ENCODE measurements around the gene IFT74. TPM values are rescaled to one million over a fixed set of nuclear protein-coding genes. Genes with fewer than 3 reads are reported as not detected.
A peak's percentile ranks its signal among the peaks of the same experiment; 100 is the strongest.

IFT74 gene
- total RNA-seq, result 7.9 and 9.5 TPM in 2 replicates

DNA sequence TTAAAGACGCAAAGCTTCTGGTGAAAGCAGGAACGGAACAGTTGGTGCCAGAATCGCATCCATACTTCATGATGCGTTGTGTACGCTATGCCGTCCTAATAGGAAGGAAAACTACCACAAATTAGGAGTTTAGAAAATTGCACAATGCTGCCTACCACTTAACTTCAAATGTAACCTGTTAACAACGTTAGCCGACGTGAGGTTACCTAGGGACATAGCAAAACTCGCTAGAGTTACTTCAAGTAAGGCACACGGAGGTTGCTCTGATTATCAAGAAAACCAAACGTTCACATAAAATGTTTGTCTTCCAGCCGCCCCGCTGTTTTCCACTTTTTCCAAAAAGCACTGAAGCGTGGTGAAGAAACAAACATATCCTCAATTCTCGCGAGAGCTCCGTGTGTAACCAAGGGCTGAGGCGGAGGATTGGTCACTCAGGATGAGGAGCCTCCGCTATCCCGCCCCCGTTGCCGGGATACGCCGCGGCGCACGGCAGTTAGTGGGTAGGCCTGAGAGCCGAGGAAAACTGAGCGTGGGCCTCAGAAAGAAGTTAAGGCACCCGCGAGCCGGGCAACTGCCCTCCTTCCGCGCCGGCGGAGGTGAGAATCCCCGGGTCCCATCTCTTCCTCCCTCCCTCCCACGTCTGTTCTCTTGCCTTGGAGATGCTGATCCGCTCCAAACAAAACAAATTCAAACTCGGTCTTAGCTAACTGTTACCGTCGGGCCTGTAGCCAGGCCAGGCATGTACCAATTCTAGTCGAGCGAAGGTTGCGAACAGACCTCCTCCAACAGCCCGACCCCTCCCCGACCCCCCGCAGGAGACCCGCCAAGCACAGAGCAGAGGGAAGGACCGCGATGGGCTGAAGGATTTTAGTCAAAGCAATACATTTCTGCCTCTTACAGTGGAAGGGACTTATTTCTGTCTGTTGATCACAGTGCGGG is at the start of gene IFT74:
Gene IFT74 (plus strand): TSS at position 492 of the 939 bp plus-strand sequence. CDS start 5,556 bp downstream, outside the sequence.
- Mint-ChIP-seq H3K27me3 (ENCODE audit: insufficient read depth) (no peaks in the 10 kb centered on the region), H3K27ac (peak within 1 kb of the TSS; percentile 90), H3K36me3 (ENCODE audit: low read depth) (no peaks in the 10 kb centered on the region), H3K9me3 (no peaks in the 10 kb centered on the region), H3K4me1 (ENCODE audit: low read depth) (peaks cover 40% of the 10 kb centered on the region), H3K4me3 (peak within 1 kb of the TSS; percentile 89)
- DNase-seq (ENCODE audit: low spot score), result peak; percentile 94
- intact Hi-C loops (cut with micrococcal nuclease), result loop anchor here (1.0 to 2.0 kb wide), 4 partner anchors 9 to 617 kb away; partner anchors contain the start of genes C9orf72, CAAP1 and PLAA

DNA sequence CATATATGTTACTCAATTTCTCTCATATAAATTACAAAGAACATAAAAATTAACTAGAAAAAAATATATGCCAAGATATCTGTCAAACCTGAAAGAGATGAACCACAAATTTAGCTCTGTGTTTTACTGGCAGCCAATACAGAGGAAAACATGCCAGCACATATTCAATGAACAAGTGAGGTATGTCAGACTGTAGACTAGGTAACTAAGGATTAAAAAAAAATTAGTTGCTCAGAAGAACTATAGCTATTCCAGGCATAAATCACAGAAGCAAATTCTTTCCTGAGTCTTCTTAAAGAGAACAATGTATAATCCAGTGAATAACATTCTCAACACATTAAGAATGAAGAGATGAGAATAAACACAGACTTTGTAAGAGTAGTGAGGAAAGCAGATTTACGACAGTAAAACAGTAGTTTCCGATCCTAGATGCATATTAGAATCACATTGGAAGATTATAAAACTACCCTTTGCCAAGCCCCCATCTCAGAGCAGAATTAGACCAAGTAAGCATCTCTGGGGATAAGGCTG is 43.0 kb upstream of the IFT74 start:
- DNase-seq (ENCODE audit: low spot score), result no peak
- no peak overlapping the region for H3K4me3 Mint-ChIP-seq
- intact Hi-C loops (cut with micrococcal nuclease), result no loop called here
- no peak overlapping the region for H3K27ac Mint-ChIP-seq
- H3K36me3 Mint-ChIP-seq (ENCODE audit: low read depth), result peaks cover 35% of the 10 kb centered on the region
- no peaks in the 10 kb centered on the region for H3K27me3 Mint-ChIP-seq (ENCODE audit: insufficient read depth)
- H3K9me3 Mint-ChIP-seq, result no peaks in the 10 kb centered on the region
- H3K4me1 Mint-ChIP-seq (ENCODE audit: low read depth), result no peaks in the 10 kb centered on the region

DNA sequence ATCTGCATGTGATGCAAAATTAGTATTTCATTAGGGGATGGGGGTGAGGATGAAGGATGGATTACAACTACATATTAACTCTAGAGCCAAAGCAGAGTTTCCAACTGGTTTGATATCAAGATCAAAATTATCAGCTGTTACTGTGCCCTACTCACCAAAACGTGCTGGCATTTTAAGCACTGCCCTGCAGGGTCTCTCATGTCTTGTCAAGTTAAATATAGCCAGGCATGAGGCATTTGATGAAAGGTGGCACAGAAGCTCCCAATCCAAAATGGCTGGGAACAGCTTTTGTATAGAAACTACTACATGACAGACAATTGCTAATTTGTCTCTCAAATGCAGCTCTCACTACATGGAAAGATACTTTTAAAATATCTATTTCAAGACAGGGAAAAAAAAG is 36.5 kb upstream of the IFT74 start:
- no peaks in the 10 kb centered on the region for H3K9me3 Mint-ChIP-seq
- intact Hi-C loops (cut with micrococcal nuclease), result no loop called here
- no peak for DNase-seq (ENCODE audit: low spot score)
- no peaks in the 10 kb centered on the region for H3K4me1 Mint-ChIP-seq (ENCODE audit: low read depth)
- H3K36me3 Mint-ChIP-seq (ENCODE audit: low read depth), result peaks cover 67% of the 10 kb centered on the region
- H3K4me3 Mint-ChIP-seq, result no peak overlapping the region
- no peak overlapping the region for H3K27ac Mint-ChIP-seq
- no peaks in the 10 kb centered on the region for H3K27me3 Mint-ChIP-seq (ENCODE audit: insufficient read depth)

DNA sequence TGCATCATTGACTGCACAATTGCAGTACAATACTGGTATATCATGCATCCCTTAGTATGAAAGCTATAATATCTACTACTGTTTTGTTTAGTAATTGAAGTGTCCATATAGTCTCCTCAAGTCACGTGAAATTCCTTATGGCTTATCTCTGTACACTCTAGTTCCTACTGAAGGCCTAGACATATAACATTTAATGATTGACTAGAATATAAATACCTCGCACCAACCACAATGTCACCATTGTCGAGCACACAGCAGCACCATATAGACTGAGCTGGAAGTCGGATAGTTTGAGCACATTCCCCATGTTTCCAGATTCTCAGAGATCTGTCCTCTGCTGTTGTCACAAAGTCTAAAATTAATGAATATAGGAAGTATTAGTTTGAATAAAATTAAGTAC is 30.6 kb upstream of the IFT74 start:
- intact Hi-C loops (cut with micrococcal nuclease), result no loop called here
- no peaks in the 10 kb centered on the region for H3K9me3 Mint-ChIP-seq
- H3K4me1 Mint-ChIP-seq (ENCODE audit: low read depth), result no peaks in the 10 kb centered on the region
- H3K27ac Mint-ChIP-seq, result no peak overlapping the region
- H3K4me3 Mint-ChIP-seq, result no peak overlapping the region
- no peak for DNase-seq (ENCODE audit: low spot score)
- H3K27me3 Mint-ChIP-seq (ENCODE audit: insufficient read depth), result no peaks in the 10 kb centered on the region
- peaks cover 49% of the 10 kb centered on the region for H3K36me3 Mint-ChIP-seq (ENCODE audit: low read depth)

DNA sequence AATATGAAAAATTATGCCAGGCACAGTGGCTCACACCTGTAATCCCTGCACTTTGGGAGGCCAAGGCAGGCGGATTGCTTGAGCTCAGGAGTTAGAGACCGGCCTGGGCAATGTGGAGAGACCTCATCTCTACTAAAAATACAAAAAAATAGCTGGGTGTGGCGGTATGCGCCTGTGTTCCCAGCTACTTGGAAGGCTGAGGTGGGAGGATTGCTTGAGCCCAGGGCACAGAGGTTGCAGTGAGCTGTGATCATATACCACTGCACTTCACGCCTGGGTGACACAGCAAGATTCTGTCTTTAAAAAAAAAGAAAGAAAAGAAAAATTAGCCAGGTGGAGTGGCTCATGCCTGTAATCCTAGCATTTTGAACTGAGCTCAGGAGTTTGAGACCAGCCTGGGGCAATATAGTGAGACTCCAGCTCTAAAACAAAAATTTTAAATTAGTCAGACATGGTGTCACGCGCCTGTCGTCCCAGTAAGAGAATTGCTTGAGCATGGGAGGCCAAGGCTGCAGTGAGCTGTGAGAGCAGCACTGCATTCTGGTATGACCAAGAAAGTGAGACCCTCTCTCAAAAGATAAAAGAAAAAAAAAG is 27.2 kb upstream of the IFT74 start:
- intact Hi-C loops (cut with micrococcal nuclease), result no loop called here
- H3K27me3 Mint-ChIP-seq (ENCODE audit: insufficient read depth), result no peaks in the 10 kb centered on the region
- no peaks in the 10 kb centered on the region for H3K9me3 Mint-ChIP-seq
- no peaks in the 10 kb centered on the region for H3K4me1 Mint-ChIP-seq (ENCODE audit: low read depth)
- DNase-seq (ENCODE audit: low spot score), result no peak
- H3K27ac Mint-ChIP-seq, result no peak overlapping the region
- H3K36me3 Mint-ChIP-seq (ENCODE audit: low read depth), result peaks cover 25% of the 10 kb centered on the region
- no peak overlapping the region for H3K4me3 Mint-ChIP-seq

DNA sequence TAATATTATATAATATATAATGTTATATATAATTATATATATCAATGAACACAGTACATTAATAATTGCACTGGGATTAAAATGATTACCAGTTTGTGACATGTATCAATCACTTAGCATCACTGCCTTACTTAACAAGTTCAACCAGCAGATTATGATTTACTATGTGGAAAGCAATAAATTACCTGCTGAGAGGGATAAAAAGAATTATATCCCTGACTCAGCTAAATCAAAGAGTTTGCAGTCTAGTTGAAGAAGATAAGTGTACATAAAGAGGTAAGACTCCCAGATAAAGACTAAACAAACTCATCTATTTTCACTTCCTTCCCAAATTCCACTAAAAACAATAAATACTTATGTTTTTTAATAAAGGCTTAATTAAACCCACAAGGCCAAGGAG is 20.4 kb upstream of the IFT74 start:
- intact Hi-C loops (cut with micrococcal nuclease), result no loop called here
- Mint-ChIP-seq H3K27me3 (ENCODE audit: insufficient read depth) (no peaks in the 10 kb centered on the region), H3K9me3 (peaks cover 7% of the 10 kb centered on the region), H3K27ac (no peak overlapping the region), H3K4me3 (no peak overlapping the region), H3K36me3 (ENCODE audit: low read depth) (peaks cover 26% of the 10 kb centered on the region), H3K4me1 (ENCODE audit: low read depth) (peaks cover 34% of the 10 kb centered on the region)
- no peak for DNase-seq (ENCODE audit: low spot score)

DNA sequence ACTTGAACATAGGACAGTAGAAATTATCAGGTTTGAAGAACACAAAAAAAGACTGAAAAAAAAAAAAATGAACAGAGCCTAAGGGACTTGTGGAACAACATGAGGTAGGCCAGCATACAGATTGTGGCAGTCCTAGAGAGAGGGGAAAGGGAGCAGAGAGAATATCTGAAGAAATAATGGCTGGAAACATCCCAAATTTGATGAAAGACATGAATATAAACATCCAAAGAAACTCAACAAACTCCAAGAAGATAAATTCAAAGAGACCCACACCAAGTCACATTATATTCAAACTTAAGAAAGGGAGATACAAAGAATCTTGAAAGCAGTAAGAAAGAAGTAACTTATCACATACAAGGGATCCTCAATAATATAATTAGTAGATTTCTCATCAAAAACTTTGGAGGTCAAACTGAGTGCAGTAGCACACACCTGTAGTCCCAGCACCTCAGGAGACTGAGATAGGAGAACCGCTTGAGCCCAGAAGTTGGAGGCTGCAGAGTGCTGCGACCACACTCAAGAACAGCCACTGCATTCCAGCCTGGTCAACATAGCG is 18.3 kb upstream of the IFT74 start:
- intact Hi-C loops (cut with micrococcal nuclease), result loop anchor here (1.0 kb wide), 1 partner anchor 7 kb away; no protein-coding TSS in a partner anchor
- Mint-ChIP-seq H3K27me3 (ENCODE audit: insufficient read depth) (no peaks in the 10 kb centered on the region), H3K4me1 (ENCODE audit: low read depth) (peaks cover 49% of the 10 kb centered on the region), H3K4me3 (no peak overlapping the region), H3K27ac (no peak overlapping the region), H3K36me3 (ENCODE audit: low read depth) (peaks cover 31% of the 10 kb centered on the region), H3K9me3 (peaks cover 7% of the 10 kb centered on the region)
- DNase-seq (ENCODE audit: low spot score), result no peak

DNA sequence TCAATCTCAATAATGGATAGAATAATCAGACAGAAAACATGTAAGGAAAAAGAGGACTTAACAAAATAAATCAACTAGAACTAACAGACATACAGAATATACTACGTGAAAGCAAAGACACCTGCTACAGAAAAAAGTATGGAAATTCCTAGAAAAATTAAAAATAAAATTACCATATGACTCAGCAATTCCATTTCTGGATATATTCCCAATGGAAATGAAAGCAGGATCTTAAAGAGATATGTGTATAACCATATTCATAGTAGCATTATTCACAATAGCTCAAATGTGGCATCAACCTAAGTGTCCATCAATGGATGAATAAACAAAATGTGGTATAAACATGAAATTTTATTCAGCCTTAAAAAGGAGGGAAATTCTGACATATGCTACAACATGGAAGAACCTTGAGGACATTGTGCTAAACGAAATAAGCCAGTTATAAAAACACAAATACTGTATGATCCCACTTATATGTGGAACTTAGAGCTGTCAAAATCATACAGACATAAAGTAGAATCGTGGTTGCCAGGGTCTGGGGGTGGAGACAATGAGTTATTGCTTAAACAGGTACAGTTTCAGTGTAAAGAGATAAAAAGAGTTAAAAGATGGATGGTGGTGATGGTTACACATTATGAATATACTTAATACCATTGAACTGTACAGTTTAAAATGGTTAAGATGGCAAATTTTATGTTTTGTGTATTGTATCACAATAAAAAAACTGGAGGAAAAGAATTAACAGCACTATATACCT is 16.1 kb upstream of the IFT74 start:
- no peak for DNase-seq (ENCODE audit: low spot score)
- peaks cover 34% of the 10 kb centered on the region for H3K36me3 Mint-ChIP-seq (ENCODE audit: low read depth)
- no peak overlapping the region for H3K4me3 Mint-ChIP-seq
- H3K9me3 Mint-ChIP-seq, result peaks cover 7% of the 10 kb centered on the region
- intact Hi-C loops (cut with micrococcal nuclease), result loop anchor here (2.0 kb wide), 1 partner anchor 17 kb away; the partner anchor contains the start of gene IFT74
- H3K4me1 Mint-ChIP-seq (ENCODE audit: low read depth), result peaks cover 68% of the 10 kb centered on the region
- H3K27ac Mint-ChIP-seq, result peak overlapping the region; percentile 14
- H3K27me3 Mint-ChIP-seq (ENCODE audit: insufficient read depth), result no peaks in the 10 kb centered on the region

DNA sequence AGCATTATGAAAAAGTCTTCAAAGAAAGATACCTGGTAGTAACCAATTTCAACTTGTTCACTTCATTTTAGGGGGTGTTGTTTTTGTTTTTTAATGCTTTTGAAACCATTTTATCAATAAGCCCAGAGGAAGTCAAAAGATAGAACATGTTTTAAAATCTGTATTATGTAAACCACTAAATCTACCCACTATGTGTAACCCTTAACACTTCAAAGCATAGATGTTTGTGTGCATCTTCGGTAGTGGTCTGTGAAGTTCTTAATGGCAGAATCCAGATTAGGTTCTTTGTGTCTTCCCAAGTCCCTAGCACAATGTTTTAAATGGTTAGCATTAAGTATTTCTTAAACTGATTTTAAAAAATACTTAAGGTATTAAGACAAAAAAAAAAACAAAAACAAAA is 15.4 kb upstream of the IFT74 start:
- H3K27ac Mint-ChIP-seq, result peak overlapping the region; percentile 50
- intact Hi-C loops (cut with micrococcal nuclease), result loop anchor here (2.0 kb wide), 1 partner anchor 16 kb away; the partner anchor contains the start of gene IFT74

DNA sequence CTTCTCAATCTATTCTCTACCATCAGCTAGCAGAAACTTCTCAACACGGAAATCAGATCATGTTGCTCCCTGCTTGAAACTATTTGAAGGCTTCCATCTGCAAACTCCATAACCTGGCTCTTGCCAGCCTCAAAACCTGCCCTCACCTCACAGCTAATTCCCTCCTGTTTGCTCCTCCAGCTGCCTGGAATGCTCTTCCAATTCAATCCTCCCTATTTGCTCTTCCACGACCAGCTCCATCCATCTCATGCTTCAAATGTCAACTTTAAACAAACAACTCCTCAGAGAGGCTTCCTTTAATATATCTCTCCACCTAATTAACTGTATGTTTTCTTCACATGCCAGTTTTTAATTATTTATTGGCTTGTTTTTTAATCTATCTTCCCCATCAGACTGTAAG is 10.6 kb upstream of the IFT74 start:
- H3K27ac Mint-ChIP-seq, result peak overlapping the region; percentile 100
- peaks cover 23% of the 10 kb centered on the region for H3K36me3 Mint-ChIP-seq (ENCODE audit: low read depth)
- peaks cover 62% of the 10 kb centered on the region for H3K4me1 Mint-ChIP-seq (ENCODE audit: low read depth)
- no peaks in the 10 kb centered on the region for H3K27me3 Mint-ChIP-seq (ENCODE audit: insufficient read depth)
- intact Hi-C loops (cut with micrococcal nuclease), result loop anchor here (1.0 kb wide), 1 partner anchor 8 kb away; no protein-coding TSS in a partner anchor
- no peak for DNase-seq (ENCODE audit: low spot score)
- no peaks in the 10 kb centered on the region for H3K9me3 Mint-ChIP-seq
- peak overlapping the region; percentile 95 for H3K4me3 Mint-ChIP-seq

More for the DNA sequence above, 15.4 kb upstream of the IFT74 start:
- Mint-ChIP-seq H3K4me1 (ENCODE audit: low read depth) (peaks cover 74% of the 10 kb centered on the region), H3K36me3 (ENCODE audit: low read depth) (peaks cover 38% of the 10 kb centered on the region), H3K4me3 (no peak overlapping the region), H3K27me3 (ENCODE audit: insufficient read depth) (no peaks in the 10 kb centered on the region), H3K9me3 (peaks cover 7% of the 10 kb centered on the region)
- no peak for DNase-seq (ENCODE audit: low spot score)

DNA sequence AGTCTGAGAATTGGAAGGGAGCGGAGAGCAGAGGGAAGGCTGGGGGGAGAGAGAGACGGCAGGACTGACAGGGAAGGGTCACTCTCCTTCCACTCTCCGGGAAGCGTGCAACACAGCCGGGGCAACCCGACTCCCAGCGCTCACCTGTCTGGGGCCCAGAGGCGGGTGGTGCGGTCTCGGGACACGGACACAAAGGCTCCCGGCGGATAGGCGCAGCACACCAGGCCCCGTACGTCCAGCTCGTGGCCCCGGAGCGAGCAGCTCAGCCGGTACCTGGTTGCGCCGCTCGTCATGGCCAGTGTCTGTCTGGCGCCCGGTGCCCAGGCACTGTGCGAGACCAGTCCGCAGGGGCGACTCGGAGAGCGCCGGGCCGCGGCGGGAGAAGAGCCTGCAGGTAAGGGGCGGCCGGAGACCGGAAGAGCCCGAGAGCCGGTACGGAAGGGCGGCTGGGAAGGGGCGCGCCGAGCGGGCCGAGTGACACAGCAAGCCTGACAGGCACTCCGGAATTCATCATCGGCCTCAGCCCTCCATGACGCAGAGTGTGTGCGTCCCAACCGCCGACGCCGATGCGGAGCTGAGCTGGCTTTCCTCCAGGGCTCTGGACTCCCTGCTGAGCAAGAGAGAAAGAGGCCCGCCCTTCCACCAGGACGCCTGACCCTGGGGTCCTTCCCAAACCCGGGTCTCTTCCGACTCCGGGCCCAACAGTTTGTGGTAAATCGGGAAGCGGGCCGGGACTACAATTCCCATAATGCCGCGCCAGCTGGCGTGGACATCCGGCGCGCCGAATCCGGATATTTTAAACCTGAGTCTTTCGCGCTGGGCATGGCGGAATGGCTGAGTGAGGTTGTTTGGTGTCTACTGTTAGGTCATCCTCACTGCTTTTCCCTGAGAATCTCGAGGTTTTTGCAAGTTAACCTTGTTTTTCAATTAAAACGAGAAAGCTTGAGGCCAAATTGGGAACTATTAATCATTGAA is 9.2 kb upstream of the IFT74 start, which contains the start of gene PLAA:
Gene PLAA (minus strand): TSS at position 490 of the 975 bp plus-strand sequence. CDS start 197 bp downstream, at position 293.
- H3K4me3 Mint-ChIP-seq, result peak within 1 kb of the TSS; percentile 95
- H3K27ac Mint-ChIP-seq, result peak within 1 kb of the TSS; percentile 100
- intact Hi-C loops (cut with micrococcal nuclease), result loop anchor here (1.0 to 2.0 kb wide), 4 partner anchors 9 to 626 kb away; partner anchors contain the start of genes C9orf72, CAAP1, IFT74 and MOB3B
- H3K27me3 Mint-ChIP-seq (ENCODE audit: insufficient read depth), result no peaks in the 10 kb centered on the region
- peaks cover 48% of the 10 kb centered on the region for H3K4me1 Mint-ChIP-seq (ENCODE audit: low read depth)
- no peaks in the 10 kb centered on the region for H3K9me3 Mint-ChIP-seq
- peak; percentile 82 for DNase-seq (ENCODE audit: low spot score)
- peaks cover 16% of the 10 kb centered on the region for H3K36me3 Mint-ChIP-seq (ENCODE audit: low read depth)
